Retinal pigment epithelial cell (primary cell): ENCODE measurements around the gene RAB40AL.
"Not testable (repeated sequence)": the region's sequence is repeated elsewhere in the genome, so short reads cannot be mapped to it uniquely, and the experiment has no call there.

ENCODE experiments used
- DNase-seq: peaks from one replicate; pipeline ENCODE4 v3.0.0-alpha.2; 2010; ENCODE audit warnings: low read depth
- H3K4me3 ChIP-seq: 2 replicates; pipeline ENCODE4 v1.5.1; 2011; ENCODE audit warnings: mild to moderate bottlenecking, low read length, control low read depth, moderate library complexity
- TF ChIP-seq, protein P1 (sequence below): conservative IDR thresholded peaks from 2 replicates; pipeline ENCODE4 v1.5.1; 2011; ENCODE audit warnings: low read depth, low read length, control low read depth, inconsistent platforms

RAB40AL gene

DNA sequence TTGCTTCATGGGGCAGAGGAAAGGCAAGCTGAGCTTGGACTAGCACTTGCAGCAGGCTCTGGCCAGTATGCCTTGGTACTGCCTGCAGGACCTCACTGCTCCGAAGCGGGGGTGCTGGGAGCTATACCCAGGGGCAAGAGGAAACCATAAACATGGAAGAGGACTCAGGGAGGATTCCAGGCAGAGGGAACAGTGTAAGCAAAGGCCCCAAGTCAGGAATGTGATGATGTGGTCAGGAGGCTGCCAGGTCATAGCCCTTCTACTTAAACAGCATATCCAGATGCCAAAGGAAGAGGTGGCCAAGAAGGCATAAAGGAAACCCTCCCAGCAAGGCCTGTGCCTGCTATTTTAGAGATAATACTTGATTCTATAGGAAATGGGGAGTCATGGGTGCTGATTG is 31.1 kb downstream of the RAB40AL start:
- TF ChIP-seq, protein P1, sequence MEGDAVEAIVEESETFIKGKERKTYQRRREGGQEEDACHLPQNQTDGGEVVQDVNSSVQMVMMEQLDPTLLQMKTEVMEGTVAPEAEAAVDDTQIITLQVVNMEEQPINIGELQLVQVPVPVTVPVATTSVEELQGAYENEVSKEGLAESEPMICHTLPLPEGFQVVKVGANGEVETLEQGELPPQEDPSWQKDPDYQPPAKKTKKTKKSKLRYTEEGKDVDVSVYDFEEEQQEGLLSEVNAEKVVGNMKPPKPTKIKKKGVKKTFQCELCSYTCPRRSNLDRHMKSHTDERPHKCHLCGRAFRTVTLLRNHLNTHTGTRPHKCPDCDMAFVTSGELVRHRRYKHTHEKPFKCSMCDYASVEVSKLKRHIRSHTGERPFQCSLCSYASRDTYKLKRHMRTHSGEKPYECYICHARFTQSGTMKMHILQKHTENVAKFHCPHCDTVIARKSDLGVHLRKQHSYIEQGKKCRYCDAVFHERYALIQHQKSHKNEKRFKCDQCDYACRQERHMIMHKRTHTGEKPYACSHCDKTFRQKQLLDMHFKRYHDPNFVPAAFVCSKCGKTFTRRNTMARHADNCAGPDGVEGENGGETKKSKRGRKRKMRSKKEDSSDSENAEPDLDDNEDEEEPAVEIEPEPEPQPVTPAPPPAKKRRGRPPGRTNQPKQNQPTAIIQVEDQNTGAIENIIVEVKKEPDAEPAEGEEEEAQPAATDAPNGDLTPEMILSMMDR, result no peak
- DNase-seq, result no peak
- no peak overlapping the region for H3K4me3 ChIP-seq

DNA sequence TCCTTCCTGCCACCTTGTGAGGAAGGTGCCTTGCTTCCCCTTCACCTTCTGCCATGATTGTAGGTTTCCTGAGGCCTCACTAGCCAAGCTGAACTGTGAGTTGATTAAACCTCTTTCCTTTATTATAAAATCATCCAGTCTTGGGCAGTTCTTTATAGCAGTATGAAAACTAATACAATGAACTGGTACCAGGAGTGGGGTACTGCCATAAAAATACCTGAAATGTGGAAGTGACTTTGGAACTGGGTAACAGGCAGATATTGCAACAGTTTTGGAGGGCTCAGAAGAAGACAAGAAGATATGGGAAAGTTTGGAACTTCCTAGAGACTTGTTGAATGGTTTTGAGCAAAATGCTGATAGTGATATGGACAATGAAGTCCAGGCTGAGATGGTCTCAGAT is 34.5 kb downstream of the RAB40AL start:
- not testable (repeated sequence) for H3K4me3 ChIP-seq, DNase-seq

DNA sequence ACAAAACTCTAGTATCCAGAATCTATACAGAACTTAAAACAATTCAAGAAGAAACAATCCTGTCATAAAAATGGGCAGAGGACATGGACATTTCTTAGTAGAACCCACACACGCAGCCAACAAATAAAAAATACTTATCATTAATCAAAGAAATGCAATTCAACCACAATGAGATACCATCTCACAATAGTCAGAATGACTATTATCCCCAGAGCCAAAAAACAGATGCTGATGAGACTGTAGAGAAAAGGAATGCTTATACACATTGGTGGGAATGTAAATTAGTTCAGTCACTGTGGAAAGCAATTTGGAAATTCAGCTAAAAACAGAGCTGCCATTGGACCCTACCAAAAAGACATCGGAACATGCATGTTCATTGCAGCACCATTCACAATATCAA is 37.9 kb downstream of the RAB40AL start:
- no peak for DNase-seq
- no peak overlapping the region for H3K4me3 ChIP-seq
- TF ChIP-seq, protein P1, result no peak

DNA sequence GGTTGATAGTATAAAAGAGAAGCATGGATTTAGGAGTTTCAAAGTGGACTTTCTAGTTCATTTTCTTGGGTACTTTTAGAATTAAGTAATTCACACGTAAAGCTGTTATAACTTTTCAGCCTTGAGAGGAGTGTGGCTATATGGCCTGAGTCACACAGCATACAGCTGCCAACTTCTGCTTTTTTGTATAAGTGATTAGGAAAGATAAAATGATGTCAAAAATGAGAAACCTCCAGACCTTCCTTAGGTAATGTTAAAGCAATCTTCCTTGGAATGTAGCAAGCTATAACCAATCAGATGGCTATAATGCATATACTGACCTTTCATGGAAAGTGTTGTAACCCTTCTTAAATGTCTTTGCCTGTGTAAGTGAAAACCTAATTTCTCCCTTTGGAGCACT is 39.2 kb downstream of the RAB40AL start:
- no peak overlapping the region for H3K4me3 ChIP-seq
- TF ChIP-seq, protein P1, result no peak
- DNase-seq, result no peak

DNA sequence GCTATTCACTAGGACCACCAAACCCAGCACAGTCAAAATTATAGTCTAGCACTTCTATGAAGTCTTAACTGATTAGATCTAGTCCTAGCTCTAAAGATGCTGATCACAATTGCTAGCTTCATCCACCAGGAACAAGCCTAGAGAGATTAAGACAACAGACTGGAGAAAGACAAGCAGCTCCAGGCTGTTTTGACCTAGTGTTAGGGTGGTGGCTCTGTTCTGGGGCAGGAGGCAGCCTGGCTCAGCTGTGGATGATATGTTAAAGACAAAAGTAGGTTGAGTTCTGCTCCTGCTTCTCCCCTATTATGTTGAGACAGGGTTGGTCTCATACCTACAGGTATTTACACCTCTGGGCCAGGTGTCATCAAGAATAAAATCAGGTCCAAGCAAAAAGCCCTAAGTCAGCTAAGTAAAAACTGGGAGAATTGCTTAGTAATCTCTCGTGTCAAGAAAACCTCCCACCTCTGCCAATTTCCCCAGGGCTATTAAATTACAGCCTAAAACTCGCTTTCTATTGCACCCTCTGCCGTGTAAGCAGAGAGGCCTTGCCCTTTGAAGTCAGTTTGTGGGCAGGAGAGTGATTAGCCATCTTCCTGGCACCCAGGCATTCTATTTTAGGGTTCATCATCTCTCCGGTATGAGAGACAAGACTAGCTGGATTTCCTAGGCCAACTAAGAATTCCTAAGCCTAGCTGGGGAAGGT is 39.9 kb downstream of the RAB40AL start:
- DNase-seq, result no peak
- TF ChIP-seq, protein P1, result no peak
- H3K4me3 ChIP-seq, result no peak overlapping the region

DNA sequence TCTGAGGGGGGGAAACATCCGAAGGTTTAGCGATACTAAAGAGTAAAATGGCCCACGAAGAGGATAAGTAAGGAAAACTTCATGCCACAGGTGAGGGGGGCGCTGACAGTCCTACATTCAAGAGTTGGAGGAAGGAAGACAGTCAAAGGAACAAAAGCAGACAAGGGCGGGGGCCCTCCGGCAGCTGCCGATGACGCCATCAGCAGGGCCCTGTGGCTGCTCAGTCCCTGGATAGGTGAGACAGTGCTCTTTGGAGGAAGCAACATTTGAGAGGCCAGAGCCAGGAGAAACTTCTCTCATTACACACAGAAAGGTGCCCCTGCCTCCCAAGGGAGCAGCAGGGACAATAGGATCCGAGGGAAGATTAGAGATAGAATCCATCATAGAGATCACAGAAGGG is 41.5 kb downstream of the RAB40AL start:
- TF ChIP-seq, protein P1, result no peak
- no peak overlapping the region for H3K4me3 ChIP-seq
- no peak for DNase-seq

DNA sequence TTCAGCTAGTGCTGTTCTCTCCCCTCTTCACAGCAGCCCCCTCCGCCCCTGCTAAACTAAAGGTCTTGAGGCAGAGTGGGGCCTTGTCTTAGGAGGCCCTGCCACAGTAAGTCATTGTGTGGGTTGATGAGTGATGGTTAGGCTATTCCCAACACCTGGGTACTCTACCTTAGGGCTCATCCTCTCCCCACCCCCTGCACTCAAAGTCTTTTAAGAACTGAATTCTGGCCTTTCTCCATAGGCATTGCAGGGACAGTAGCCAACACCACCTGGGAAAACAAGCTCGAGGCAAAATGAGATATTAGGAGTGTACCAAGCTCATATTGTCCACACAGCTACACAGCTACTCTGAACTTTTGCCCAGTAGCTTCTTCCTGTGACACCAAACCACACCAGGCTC is 42.5 kb downstream of the RAB40AL start:
- TF ChIP-seq, protein P1, result no peak
- H3K4me3 ChIP-seq, result no peak overlapping the region
- DNase-seq, result no peak
